Neural cell (in vitro differentiated cells): Measurements from ENCODE around the gene PRF1.

Source experiments
- CTCF ChIP-seq: fragments of 450-650 bp; IDR thresholded peaks from 2 replicates; pipeline ENCODE4 v1.5.1; 2014; ENCODE audit warnings: antibody characterized with exemption, mild to moderate bottlenecking, moderate library complexity; ENCODE audit not compliant: poor library complexity, severe bottlenecking
- EP300 ChIP-seq: fragments of 450-650 bp; conservative IDR thresholded peaks from 2 replicates; pipeline ENCODE4 v1.6.1; 2014; ENCODE audit warnings: antibody characterized with exemption, mild to moderate bottlenecking, moderate library complexity; ENCODE audit not compliant: poor library complexity, severe bottlenecking
- EZH2 ChIP-seq: fragments of 200-600, 300-800 bp; shearing (Covaris generic), sonication (generic); IDR thresholded peaks from 2 replicates; pipeline ENCODE4 v1.6.1; 2014; ENCODE audit warnings: antibody characterized with exemption, low read length, borderline replicate concordance, mild to moderate bottlenecking; ENCODE audit not compliant: insufficient read depth, poor library complexity, severe bottlenecking
- MXI1 ChIP-seq: fragments of 450-650 bp; conservative IDR thresholded peaks from 2 replicates; pipeline ENCODE4 v1.6.1; 2014; ENCODE audit warnings: antibody characterized with exemption, mild to moderate bottlenecking; ENCODE audit not compliant: poor library complexity, severe bottlenecking
- POLR2AphosphoS5 ChIP-seq: IDR thresholded peaks from 2 replicates; pipeline ENCODE4 v1.6.1; 2012
- RAD21 ChIP-seq: fragments of 450-650 bp; conservative IDR thresholded peaks from 2 replicates; pipeline ENCODE4 v1.6.1; 2014; ENCODE audit warnings: antibody characterized with exemption, mild to moderate bottlenecking, moderate library complexity
- SMC3 ChIP-seq: fragments of 450-650 bp; conservative IDR thresholded peaks from 2 replicates; pipeline ENCODE4 v1.6.1; 2014; ENCODE audit warnings: antibody characterized with exemption, mild to moderate bottlenecking, moderate library complexity; ENCODE audit not compliant: poor library complexity
- TAF1 ChIP-seq: IDR thresholded peaks from 2 replicates; pipeline ENCODE4 v1.6.1; 2012; ENCODE audit warnings: low read depth

GRCh38 chr10:70558295-70558694 lies 44.2 kb downstream of the PRF1 start:
- TF ChIP-seq EZH2 (no peak), RAD21 (no peak), CTCF (no peak), POLR2AphosphoS5 (no peak), MXI1 (no peak), EP300 (no peak), SMC3 (no peak), TAF1 (no peak)
